ENCODE measurements around the gene ELP5. TPM values are rescaled to one million over a fixed set of nuclear protein-coding genes. Genes with fewer than 3 reads are reported as not detected.

ELP5 gene
- total RNA-seq, 1 experiment from 2014 or later, result 20.3 TPM

- CTCF ChIA-PET, result interaction anchor here (0.7 to 2.1 kb wide), 4 partner anchors 12 to 75 kb away, joined by 3 to 11 read pairs (median 4); partner anchors contain the start of gene DVL2
- Mint-ChIP-seq H3K4me3 (ENCODE audit: low read depth, unreplicated experiment) (peak overlapping the region; percentile 96), H3K9me3 (ENCODE audit: low read depth, unreplicated experiment) (no peaks in the 10 kb centered on the region), H3K4me1 (ENCODE audit: low read depth, unreplicated experiment) (no peaks in the 10 kb centered on the region), H3K27me3 (ENCODE audit: unreplicated experiment) (peaks cover 5% of the 10 kb centered on the region), H3K36me3 (ENCODE audit: insufficient read depth, unreplicated experiment) (peaks cover 55% of the 10 kb centered on the region), H3K27ac (ENCODE audit: unreplicated experiment) (peak overlapping the region; percentile 94)
- TF ChIP-seq, protein P1, sequence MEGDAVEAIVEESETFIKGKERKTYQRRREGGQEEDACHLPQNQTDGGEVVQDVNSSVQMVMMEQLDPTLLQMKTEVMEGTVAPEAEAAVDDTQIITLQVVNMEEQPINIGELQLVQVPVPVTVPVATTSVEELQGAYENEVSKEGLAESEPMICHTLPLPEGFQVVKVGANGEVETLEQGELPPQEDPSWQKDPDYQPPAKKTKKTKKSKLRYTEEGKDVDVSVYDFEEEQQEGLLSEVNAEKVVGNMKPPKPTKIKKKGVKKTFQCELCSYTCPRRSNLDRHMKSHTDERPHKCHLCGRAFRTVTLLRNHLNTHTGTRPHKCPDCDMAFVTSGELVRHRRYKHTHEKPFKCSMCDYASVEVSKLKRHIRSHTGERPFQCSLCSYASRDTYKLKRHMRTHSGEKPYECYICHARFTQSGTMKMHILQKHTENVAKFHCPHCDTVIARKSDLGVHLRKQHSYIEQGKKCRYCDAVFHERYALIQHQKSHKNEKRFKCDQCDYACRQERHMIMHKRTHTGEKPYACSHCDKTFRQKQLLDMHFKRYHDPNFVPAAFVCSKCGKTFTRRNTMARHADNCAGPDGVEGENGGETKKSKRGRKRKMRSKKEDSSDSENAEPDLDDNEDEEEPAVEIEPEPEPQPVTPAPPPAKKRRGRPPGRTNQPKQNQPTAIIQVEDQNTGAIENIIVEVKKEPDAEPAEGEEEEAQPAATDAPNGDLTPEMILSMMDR (IDR thresholded peaks at IDR 0.05; ENCODE audit: unreplicated experiment), result no peak
- DNase-seq, result no peak
- intact Hi-C loops (cut with micrococcal nuclease; ENCODE audit: unreplicated experiment), result no loop called here
- no TSS peak for BruUV-seq (replicated peaks)
These were observed 30.5 kb upstream of the ELP5 start for GRCh38 chr17:7221278-7222092.

GRCh38 chr17:7222093-7222971 is 29.7 kb upstream of the ELP5 start:
- CTCF ChIA-PET, result interaction anchor here (2.1 kb wide), 1 partner anchor 74 kb away, joined by 11 read pairs; no protein-coding TSS in a partner anchor
- Mint-ChIP-seq H3K27me3 (ENCODE audit: unreplicated experiment) (no peaks in the 10 kb centered on the region), H3K27ac (ENCODE audit: unreplicated experiment) (peak overlapping the region; percentile 94), H3K4me3 (ENCODE audit: low read depth, unreplicated experiment) (peak overlapping the region; percentile 96), H3K36me3 (ENCODE audit: insufficient read depth, unreplicated experiment) (peaks cover 62% of the 10 kb centered on the region), H3K9me3 (ENCODE audit: low read depth, unreplicated experiment) (no peaks in the 10 kb centered on the region), H3K4me1 (ENCODE audit: low read depth, unreplicated experiment) (no peaks in the 10 kb centered on the region)
- TF ChIP-seq, protein P1 (IDR thresholded peaks at IDR 0.05; ENCODE audit: unreplicated experiment), result no peak
- BruUV-seq (replicated peaks), result no TSS peak
- no peak for DNase-seq
- intact Hi-C loops (cut with micrococcal nuclease; ENCODE audit: unreplicated experiment), result no loop called here

GRCh38 chr17:7222972-7223292 is 29.1 kb upstream of the ELP5 start:
- no peaks in the 10 kb centered on the region for H3K9me3 Mint-ChIP-seq (ENCODE audit: low read depth, unreplicated experiment)
- intact Hi-C loops (cut with micrococcal nuclease; ENCODE audit: unreplicated experiment), result no loop called here
- no TSS peak for BruUV-seq (replicated peaks)
- H3K4me3 Mint-ChIP-seq (ENCODE audit: low read depth, unreplicated experiment), result no peak overlapping the region
- TF ChIP-seq, protein P1 (IDR thresholded peaks at IDR 0.05; ENCODE audit: unreplicated experiment), result no peak
- CTCF ChIA-PET, result no interaction called here
- peaks cover 68% of the 10 kb centered on the region for H3K36me3 Mint-ChIP-seq (ENCODE audit: insufficient read depth, unreplicated experiment)
- H3K27me3 Mint-ChIP-seq (ENCODE audit: unreplicated experiment), result no peaks in the 10 kb centered on the region
- no peak for DNase-seq
- H3K4me1 Mint-ChIP-seq (ENCODE audit: low read depth, unreplicated experiment), result no peaks in the 10 kb centered on the region
- no peak overlapping the region for H3K27ac Mint-ChIP-seq (ENCODE audit: unreplicated experiment)

DNA sequence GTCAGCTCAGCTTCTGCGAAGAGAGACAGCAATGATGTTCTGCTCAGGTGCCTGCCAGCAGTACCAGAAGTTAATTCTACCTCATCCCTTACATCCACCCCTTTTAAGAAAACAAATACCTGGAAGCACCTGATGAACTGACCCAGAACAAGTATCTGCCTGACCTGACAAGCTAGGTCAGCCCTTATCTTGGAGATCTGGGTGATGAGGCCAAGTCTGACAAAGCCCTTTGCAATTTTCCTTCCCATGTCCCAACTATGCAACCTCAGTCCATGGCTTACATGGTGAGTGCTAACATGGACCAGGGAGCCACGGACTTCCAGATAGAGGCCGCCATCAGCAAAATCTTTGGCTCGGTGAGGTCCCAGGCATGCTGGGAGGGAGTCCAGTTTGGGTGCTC is 28.6 kb upstream of the ELP5 start:
- no peak for DNase-seq
- Mint-ChIP-seq H3K36me3 (ENCODE audit: insufficient read depth, unreplicated experiment) (peaks cover 71% of the 10 kb centered on the region), H3K4me1 (ENCODE audit: low read depth, unreplicated experiment) (no peaks in the 10 kb centered on the region), H3K27ac (ENCODE audit: unreplicated experiment) (no peak overlapping the region), H3K9me3 (ENCODE audit: low read depth, unreplicated experiment) (no peaks in the 10 kb centered on the region), H3K27me3 (ENCODE audit: unreplicated experiment) (no peaks in the 10 kb centered on the region), H3K4me3 (ENCODE audit: low read depth, unreplicated experiment) (no peak overlapping the region)
- intact Hi-C loops (cut with micrococcal nuclease; ENCODE audit: unreplicated experiment), result no loop called here
- CTCF ChIA-PET, result no interaction called here
- TF ChIP-seq, protein P1 (IDR thresholded peaks at IDR 0.05; ENCODE audit: unreplicated experiment), result no peak
- no TSS peak for BruUV-seq (replicated peaks)

Measured in Calu3 (cell line).